Gastrocnemius medialis (tissue), 4 donors: ENCODE data around the gene TUB. TPM values are rescaled to one million over a fixed set of nuclear protein-coding genes. Genes with fewer than 3 reads are reported as not detected.

Experiments
- ATAC-seq, 2 donors: fragments of 150-250 bp; one replicate each; pipeline ENCODE4 v1.9.1; 2016
- DNase-seq, 2 donors: peaks; one replicate each; pipeline ENCODE4 v3.0.0-alpha.2; 2019
- H3K27ac ChIP-seq, 4 donors: fragments of 200-600 bp; sonication (generic); 1 replicate in 1 of 4; 2 replicates in 3 of 4; pipeline ENCODE4 v1.5.1; 2016 to 2018; ENCODE audit warnings: mild to moderate bottlenecking in 2 of 4, moderate library complexity in 1 of 4
- H3K27me3 ChIP-seq, 3 donors: fragments of 200-600 bp; sonication (generic) in 2 of 3; 1 replicate in 1 of 3; 2 replicates in 2 of 3; pipeline versions ENCODE4 v1.5.1 to v1.6.0; 2016 to 2019; ENCODE audit warnings: mild to moderate bottlenecking in 1 of 3, moderate library complexity in 1 of 3
- H3K36me3 ChIP-seq, 2 donors: fragments of 200-600 bp; sonication (generic) in 1 of 2; one replicate each; pipeline ENCODE4 v1.5.1; 2017 to 2018
- H3K4me1 ChIP-seq, 2 donors: fragments of 200-600 bp; sonication (generic) in 1 of 2; one replicate each; pipeline ENCODE4 v1.5.1; 2016 to 2017; ENCODE audit warnings: mild to moderate bottlenecking in 2 of 2
- H3K4me3 ChIP-seq, 4 donors: fragments of 200-600 bp; sonication (generic) in 3 of 4; 1 replicate in 1 of 4; 2 replicates in 3 of 4; pipeline ENCODE4 v1.5.1; 2016 to 2019; ENCODE audit warnings: mild to moderate bottlenecking in 2 of 4
- H3K9me3 ChIP-seq, 3 donors: fragments of 200-600 bp; sonication (generic) in 2 of 3; 1 replicate in 1 of 3; 2 replicates in 2 of 3; pipeline ENCODE4 v1.5.1; 2016 to 2019
- CTCF ChIP-seq, 5 experiments: fragments of 450-650 bp in 3 of 5; fragments of 200-600 bp in 2 of 5; sonication (generic) in 2 of 5; IDR thresholded peaks in 4 of 5; conservative IDR thresholded peaks in 1 of 5; 1 replicate in 4 of 5; 2 replicates in 1 of 5; pipeline ENCODE4 v1.5.1; 2016 to 2019; ENCODE audit warnings: antibody characterized with exemption in 5 of 5, mild to moderate bottlenecking in 3 of 5, moderate library complexity in 3 of 5
- POLR2A ChIP-seq, 2 donors: fragments of 450-650 bp; IDR thresholded peaks; one replicate each; pipeline ENCODE4 v1.6.1; 2017; ENCODE audit warnings: antibody characterized with exemption in 2 of 2, mild to moderate bottlenecking in 2 of 2, moderate library complexity in 2 of 2
- in situ Hi-C, 4 donors: fragments of 200-750 bp; cut with MboI; loops; one replicate each; pipeline versions ENCODE4 v1.15.0 to v1.8.0; 2017; ENCODE audit warnings: low sequenced_read_pairs in 4 of 4
- intact Hi-C: fragments of 100-400 bp; cut with DNase I; formaldehyde crosslinking; loops from one replicate; pipeline ENCODE4 v1.15.1; 2023; ENCODE audit warnings: low total_unique reads
- total RNA-seq, 4 donors: library from RNA; depleted of rRNA; stranded (reverse); fragments of >200 nt; gene quantifications; one replicate each; pipeline versions ENCODE4 v1.1.0 to v1.2.3, GENCODE V29; 2016

Gene TUB
- total RNA-seq, 4 donors from 2014 or later, result 0.71 to 1.2 (median 1.1) TPM

GRCh38 chr11:8059030-8059429 lies 22.0 kb upstream of the TUB start:
- Histone ChIP-seq H3K9me3 (no peaks in the 10 kb centered on the region), H3K4me3 (no peak overlapping the region), H3K27me3 (no peaks in the 10 kb centered on the region), H3K27ac (no peak overlapping the region), H3K36me3 (no peaks in the 10 kb centered on the region), H3K4me1 (peaks cover 0 to 16% of the 10 kb centered on the region in 2 donors)
- DNase-seq (no peak), ATAC-seq (no peak)
- intact Hi-C loops, result no loop called here
- TF ChIP-seq POLR2A (IDR thresholded peaks at IDR 0.05), result no peak
- no peak for TF ChIP-seq CTCF (IDR thresholded peaks at IDR 0.05 in 4 of 5, conservative IDR thresholded peaks at IDR 0.05 in 1 of 5)
- in situ Hi-C loops, result no loop called here

GRCh38 chr11:8059571-8060011 lies 21.4 kb upstream of the TUB start:
- Histone ChIP-seq H3K4me1 (peaks cover 0 to 18% of the 10 kb centered on the region in 2 donors), H3K27ac (no peak overlapping the region), H3K27me3 (no peaks in the 10 kb centered on the region), H3K36me3 (no peaks in the 10 kb centered on the region), H3K4me3 (no peak overlapping the region), H3K9me3 (no peaks in the 10 kb centered on the region)
- TF ChIP-seq CTCF (IDR thresholded peaks at IDR 0.05 in 4 of 5, conservative IDR thresholded peaks at IDR 0.05 in 1 of 5), result no peak
- ATAC-seq, result no peak
- in situ Hi-C loops (no loop called here), intact Hi-C loops (no loop called here)
- no peak for DNase-seq

GRCh38 chr11:8060146-8060719 lies 20.8 kb upstream of the TUB start:
- H3K27me3 ChIP-seq, result no peaks in the 10 kb centered on the region
- TF ChIP-seq CTCF (IDR thresholded peaks at IDR 0.05 in 4 of 5, conservative IDR thresholded peaks at IDR 0.05 in 1 of 5), result no peak
- no peak for TF ChIP-seq POLR2A (IDR thresholded peaks at IDR 0.05)
- no peak overlapping the region for H3K4me3 ChIP-seq
- H3K36me3 ChIP-seq, result no peaks in the 10 kb centered on the region
- H3K4me1 ChIP-seq, result peaks cover 0 to 18% of the 10 kb centered on the region in 2 donors
- no peaks in the 10 kb centered on the region for H3K9me3 ChIP-seq
- ATAC-seq, result no peak
- no peak overlapping the region for H3K27ac ChIP-seq
- intact Hi-C loops, result no loop called here
- no peak for DNase-seq
- in situ Hi-C loops, result no loop called here

- Histone ChIP-seq H3K36me3 (no peaks in the 10 kb centered on the region), H3K27me3 (no peaks in the 10 kb centered on the region), H3K9me3 (no peaks in the 10 kb centered on the region), H3K4me1 (peaks cover 0 to 18% of the 10 kb centered on the region in 2 donors), H3K27ac (no peak overlapping the region), H3K4me3 (no peak overlapping the region)
- ATAC-seq (no peak), DNase-seq (no peak)
- intact Hi-C loops, result no loop called here
- in situ Hi-C loops, result no loop called here
- TF ChIP-seq POLR2A (IDR thresholded peaks at IDR 0.05), result no peak
- no peak for TF ChIP-seq CTCF (IDR thresholded peaks at IDR 0.05 in 4 of 5, conservative IDR thresholded peaks at IDR 0.05 in 1 of 5)
Observed at GRCh38 chr11:8060801-8061554, 20.0 kb upstream of the TUB start.
